NCI-H510A treated with DMSO at 0.1 percent for 48 hours (cell line): ENCODE results near the gene CREB3L4.
"Not testable (repeated sequence)": the region's sequence is repeated elsewhere in the genome, so short reads cannot be mapped to it uniquely, and the experiment has no call there.

Experiments used
- DNase-seq: peaks from one replicate; lab custom pipeline; 2025; lab: John Stamatoyannopoulos, UW

The CREB3L4 gene

GRCh38 chr1:153985941-153986761 lies 18.4 kb downstream of the CREB3L4 start, which contains the start of gene RAB13:
Gene RAB13, minus strand, starts transcription at chr1:153986339. Its CDS starts 103 bp downstream, at chr1:153986236.
- peak; percentile 87 for DNase-seq

GRCh38 chr1:153987621-153988020 lies 19.9 kb downstream of the CREB3L4 start:
- no peak for DNase-seq

GRCh38 chr1:153990468-153991150 lies 22.9 kb downstream of the CREB3L4 start, which contains the start of gene RPS27:
Gene RPS27, plus strand, starts transcription at chr1:153990762. Its CDS starts 35 bp downstream, at chr1:153990797.
- DNase-seq = peak; percentile 99

- no peak for DNase-seq
These were observed 23.5 kb downstream of the CREB3L4 start for GRCh38 chr1:153991151-153991630.

GRCh38 chr1:153991806-153992205 lies 24.1 kb downstream of the CREB3L4 start:
- no peak for DNase-seq

- DNase-seq = no peak
These were observed 27.5 kb downstream of the CREB3L4 start for GRCh38 chr1:153995202-153995601.

- no peak for DNase-seq
These were observed 27.9 kb downstream of the CREB3L4 start for GRCh38 chr1:153995640-153996039.

- not testable (repeated sequence) for DNase-seq
These were observed 29.2 kb downstream of the CREB3L4 start for GRCh38 chr1:153996882-153997281.

GRCh38 chr1:154000420-154000819 lies 32.7 kb downstream of the CREB3L4 start:
- no peak for DNase-seq

GRCh38 chr1:154006136-154006535 lies 38.4 kb downstream of the CREB3L4 start:
- DNase-seq = no peak

- DNase-seq = no peak
These were observed 44.4 kb downstream of the CREB3L4 start for GRCh38 chr1:154012129-154012528.

- DNase-seq = not testable (repeated sequence)
These were observed 44.8 kb downstream of the CREB3L4 start for GRCh38 chr1:154012543-154012942.

- DNase-seq = no peak
These were observed 46.6 kb downstream of the CREB3L4 start for GRCh38 chr1:154014154-154014907.

- DNase-seq = no peak
These were observed 51.6 kb downstream of the CREB3L4 start for GRCh38 chr1:154019269-154019668.

- DNase-seq = no peak
These were observed 52.2 kb downstream of the CREB3L4 start for GRCh38 chr1:154019940-154020339.
